Esophagus muscularis mucosa (tissue), 4 donors: Measurements from ENCODE around the gene TFPI. TPM values are rescaled to one million over a fixed set of nuclear protein-coding genes. Genes with fewer than 3 reads are reported as not detected.

Experiments used
- DNase-seq: peaks from one replicate; pipeline ENCODE4 v3.0.0-alpha.2; 2017; ENCODE audit errors: extremely low spot score
- H3K27ac ChIP-seq, 4 donors: fragments of 200-600 bp; sonication (generic); replicated peaks in 1 of 4; 1 replicate in 3 of 4; 2 replicates in 1 of 4; pipeline ENCODE4 v1.5.1; 2016 to 2019; ENCODE audit warnings: mild to moderate bottlenecking in 1 of 4
- H3K27me3 ChIP-seq, 4 donors: fragments of 200-600 bp; sonication (generic); one replicate each; pipeline versions ENCODE4 v1.5.1 to v1.6.0; 2016 to 2019
- H3K36me3 ChIP-seq, 4 donors: fragments of 200-600 bp; sonication (generic); one replicate each; pipeline ENCODE4 v1.5.1; 2016 to 2019
- H3K4me1 ChIP-seq, 4 donors: fragments of 200-600 bp; sonication (generic); one replicate each; pipeline ENCODE4 v1.5.1; 2016 to 2019
- H3K4me3 ChIP-seq, 4 donors: fragments of 200-600 bp; sonication (generic); 1 replicate in 2 of 4; 2 replicates in 2 of 4; pipeline ENCODE4 v1.5.1; 2016 to 2019; ENCODE audit warnings: mild to moderate bottlenecking in 4 of 4, moderate library complexity in 1 of 4
- H3K9me3 ChIP-seq, 4 donors: fragments of 200-600 bp; sonication (generic); 1 replicate in 3 of 4; 2 replicates in 1 of 4; pipeline ENCODE4 v1.5.1; 2016 to 2019
- CTCF ChIP-seq, 3 experiments: fragments of 200-600 bp in 2 of 3; fragments of 450-650 bp in 1 of 3; sonication (generic) in 2 of 3; IDR thresholded peaks; one replicate each; pipeline ENCODE4 v1.5.1; 2017 to 2019; ENCODE audit warnings: antibody characterized with exemption in 3 of 3, mild to moderate bottlenecking in 2 of 3, moderate library complexity in 1 of 3
- EP300 ChIP-seq: sonication (generic); formaldehyde crosslinking; IDR thresholded peaks from one replicate; pipeline ENCODE4 v1.6.1; 2017; ENCODE audit warnings: antibody characterized with exemption
- POLR2A ChIP-seq: fragments of 450-650 bp; IDR thresholded peaks from one replicate; pipeline ENCODE4 v1.6.1; 2017; ENCODE audit warnings: antibody characterized with exemption, moderate library complexity, mild to moderate bottlenecking, low read depth
- POLR2AphosphoS5 ChIP-seq, 2 donors: sonication (generic); formaldehyde crosslinking; IDR thresholded peaks; one replicate each; pipeline ENCODE4 v1.6.1; 2017; ENCODE audit warnings: antibody characterized with exemption in 2 of 2
- WGBS: methylation state at CpG from one replicate; pipeline ENCODE4 v1.1.5; 2018; 5-methylcytosine and 5-hydroxymethylcytosine counted together
- intact Hi-C: fragments of 100-400 bp; cut with DNase I; formaldehyde crosslinking; loops from one replicate; pipeline ENCODE4 v1.15.1; 2023
- total RNA-seq, 4 donors: library from RNA; depleted of rRNA; stranded (reverse); fragments of >200 nt; gene quantifications; one replicate each; pipeline versions ENCODE4 v1.1.0 to v1.2.1, GENCODE V29; 2016

The TFPI gene
- total RNA-seq, 4 donors from 2014 or later: 57.3 to 93.1 (median 68.2) TPM

- Histone ChIP-seq H3K36me3 (peaks cover 0 to 7% (median 2%) of the 10 kb centered on the region in 4 donors), H3K27ac (no peak overlapping the region), H3K27me3 (no peaks in the 10 kb centered on the region), H3K4me3 (no peak overlapping the region), H3K9me3 (no peaks in the 10 kb centered on the region), H3K4me1 (peaks cover 0 to 6% (median 0%) of the 10 kb centered on the region in 4 donors)
- DNase-seq: no peak
- 79% methylated on average over 3 of the region's 3 CpGs for WGBS
- intact Hi-C loops: no loop called here
- TF ChIP-seq EP300 (no peak), CTCF (IDR thresholded peaks at IDR 0.05) (no peak), POLR2A (no peak), POLR2AphosphoS5 (IDR thresholded peaks at IDR 0.05) (no peak)
These were observed 72.7 kb downstream of the TFPI start for GRCh38 chr2:187481543-187481942.

- DNase-seq: no peak
- Histone ChIP-seq H3K9me3 (no peaks in the 10 kb centered on the region), H3K27ac (no peak overlapping the region), H3K4me1 (peaks cover 0 to 6% (median 0%) of the 10 kb centered on the region in 4 donors), H3K4me3 (no peak overlapping the region), H3K36me3 (peaks cover 0 to 7% (median 2%) of the 10 kb centered on the region in 4 donors), H3K27me3 (no peaks in the 10 kb centered on the region)
- 98% methylated on average over 2 of the region's 2 CpGs for WGBS
- no peak for TF ChIP-seq POLR2AphosphoS5 (IDR thresholded peaks at IDR 0.05)
- no peak for TF ChIP-seq EP300
- no peak for TF ChIP-seq CTCF (IDR thresholded peaks at IDR 0.05)
- TF ChIP-seq POLR2A: no peak
- intact Hi-C loops: no loop called here
These were observed 75.5 kb downstream of the TFPI start for GRCh38 chr2:187478719-187479118.

GRCh38 chr2:187477051-187477450 is 77.2 kb downstream of the TFPI start:
- Histone ChIP-seq H3K4me1 (peaks cover 0 to 6% (median 0%) of the 10 kb centered on the region in 4 donors), H3K9me3 (no peaks in the 10 kb centered on the region), H3K27me3 (no peaks in the 10 kb centered on the region), H3K27ac (no peak overlapping the region), H3K36me3 (peaks cover 0 to 13% (median 3%) of the 10 kb centered on the region in 4 donors), H3K4me3 (no peak overlapping the region)
- intact Hi-C loops: no loop called here
- no peak for DNase-seq
- no peak for TF ChIP-seq EP300
- TF ChIP-seq POLR2A: no peak

- intact Hi-C loops: no loop called here
- TF ChIP-seq POLR2AphosphoS5 (IDR thresholded peaks at IDR 0.05): no peak
- no peak for TF ChIP-seq EP300
- Histone ChIP-seq H3K9me3 (no peaks in the 10 kb centered on the region), H3K4me3 (no peak overlapping the region), H3K36me3 (peaks cover 0 to 13% (median 3%) of the 10 kb centered on the region in 4 donors), H3K27me3 (no peaks in the 10 kb centered on the region), H3K4me1 (peaks cover 0 to 6% (median 0%) of the 10 kb centered on the region in 4 donors), H3K27ac (no peak overlapping the region)
- 69% methylated on average over 2 of the region's 2 CpGs for WGBS
- no peak for DNase-seq
These were observed 78.6 kb downstream of the TFPI start for GRCh38 chr2:187475499-187476248.

GRCh38 chr2:187470698-187471097 is 83.5 kb downstream of the TFPI start:
- Histone ChIP-seq H3K4me1 (no peaks in the 10 kb centered on the region), H3K27me3 (no peaks in the 10 kb centered on the region), H3K4me3 (no peak overlapping the region), H3K36me3 (peaks cover 0 to 9% (median 0%) of the 10 kb centered on the region in 4 donors), H3K9me3 (no peaks in the 10 kb centered on the region), H3K27ac (no peak overlapping the region)
- TF ChIP-seq POLR2AphosphoS5 (IDR thresholded peaks at IDR 0.05): no peak
- no peak for TF ChIP-seq CTCF (IDR thresholded peaks at IDR 0.05)
- no peak for DNase-seq
- 96% methylated on average over 2 of the region's 2 CpGs for WGBS
- intact Hi-C loops: no loop called here

- no peaks in the 10 kb centered on the region for H3K9me3 ChIP-seq
- no peaks in the 10 kb centered on the region for H3K27me3 ChIP-seq
- H3K4me3 ChIP-seq: no peak overlapping the region
- no peak overlapping the region for H3K27ac ChIP-seq
- H3K4me1 ChIP-seq: no peaks in the 10 kb centered on the region
- no peak for DNase-seq
- intact Hi-C loops: no loop called here
- TF ChIP-seq POLR2AphosphoS5 (IDR thresholded peaks at IDR 0.05) (no peak), CTCF (IDR thresholded peaks at IDR 0.05) (no peak), EP300 (no peak), POLR2A (no peak)
- peaks cover 0 to 9% (median 0%) of the 10 kb centered on the region in 4 donors for H3K36me3 ChIP-seq
These were observed 84.7 kb downstream of the TFPI start for GRCh38 chr2:187469538-187469937.
